ENCODE measurements around the gene AATK. TPM values are rescaled to one million over a fixed set of nuclear protein-coding genes. Genes with fewer than 3 reads are reported as not detected.

The AATK gene
- total RNA-seq, 1 experiment from 2014 or later, result 4.4 TPM

DNA sequence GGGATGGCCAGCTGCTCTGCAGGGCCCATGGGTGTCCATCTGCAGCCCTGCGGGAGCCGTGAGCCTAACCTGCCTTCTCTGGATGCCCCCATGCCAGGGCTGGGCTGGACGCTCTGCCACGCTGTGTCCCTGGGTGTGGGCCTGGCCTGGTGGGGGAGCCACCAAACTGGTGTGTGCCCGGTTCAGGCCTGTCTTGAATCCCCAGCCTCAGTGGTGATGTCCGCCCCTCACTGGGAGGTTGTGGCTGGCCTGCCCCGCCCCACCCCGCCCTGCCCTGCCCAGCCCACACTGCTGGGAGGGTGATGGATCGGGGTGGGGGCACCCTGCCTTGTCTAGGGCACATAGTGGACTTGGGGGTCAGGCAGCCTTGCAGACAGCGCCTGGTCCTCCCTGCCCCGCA lies 50.8 kb downstream of the AATK start:
- Histone ChIP-seq H3K27me3 (ENCODE audit: insufficient read depth, low read length) (no peaks in the 10 kb centered on the region), H3K4me3 (replicated peaks in 1 of 2; ENCODE audit: low read depth in 1 of 2, low read length in 2 of 2) (no peak overlapping the region), H3K36me3 (ENCODE audit: control insufficient read depth in 1 of 2, insufficient read depth in 2 of 2, low read length in 2 of 2) (peaks cover 2 to 5% of the 10 kb centered on the region in 2 experiments; a peak in 1 of 4 replicates), H2AFZ (ENCODE audit: low read depth, low read length, poor library complexity, severe bottlenecking) (no peak overlapping the region), H3K9me2 (ENCODE audit: insufficient read depth) (no peaks in the 10 kb centered on the region), H3K4me1 (ENCODE audit: control insufficient read depth in 1 of 2, insufficient read depth in 2 of 2, low read length in 2 of 2) (peaks cover 10 to 31% of the 10 kb centered on the region in 2 experiments), H3K9ac (ENCODE audit: low read length) (no peak overlapping the region), H3K9me3 (ENCODE audit: control insufficient read depth in 1 of 2, insufficient read depth in 1 of 2, low read depth in 1 of 2, low read length in 2 of 2) (no peaks in the 10 kb centered on the region), H3K27ac (ENCODE audit: low read depth, low read length) (no peak overlapping the region; the same call in 1 of the 2 replicates), H3K79me2 (ENCODE audit: insufficient read depth, low read length) (peaks cover 13% of the 10 kb centered on the region; the same call in 1 of the 2 replicates), H4K20me1 (ENCODE audit: insufficient read depth) (no peaks in the 10 kb centered on the region), H3K4me2 (ENCODE audit: low read length) (no peak overlapping the region)
- no peak for DNase-seq (ENCODE audit: low read depth, low spot score)
- intact Hi-C loops (cut with micrococcal nuclease), result no loop called here
- BruUV-seq (replicated peaks), result no TSS peak
- ATAC-seq, result no peak
- TF ChIP-seq CBX3 (IDR thresholded peaks at IDR 0.05; ENCODE audit: low read depth) (no peak), POLR2A (IDR thresholded peaks at IDR 0.05; ENCODE audit: borderline replicate concordance, extremely low read depth, insufficient read depth, insufficient read length) (no peak), SRF (IDR thresholded peaks at IDR 0.05; ENCODE audit: low read depth) (no peak), EZH2phosphoT487 (IDR thresholded peaks at IDR 0.05; ENCODE audit: borderline replicate concordance) (no peak)
- ChIA-PET RAD21 (ENCODE audit: low non-redundant PET in 1 of 2, low total read pairs in 2 of 2, uncharacterized antibody in 2 of 2, unreplicated experiment in 2 of 2) (no interaction called here), POLR2A (no interaction called here), CTCF (interaction anchor here (1.0 kb wide), 1 partner anchor 18 kb away, joined by 3 read pairs; no protein-coding TSS in a partner anchor)

- CTCF ChIA-PET, result interaction anchor here (1.0 kb wide), 1 partner anchor 17 kb away, joined by 3 read pairs; no protein-coding TSS in a partner anchor
- no peak for ATAC-seq
- Histone ChIP-seq H4K20me1 (ENCODE audit: insufficient read depth) (no peaks in the 10 kb centered on the region), H3K4me1 (ENCODE audit: control insufficient read depth in 1 of 2, insufficient read depth in 2 of 2, low read length in 2 of 2) (peaks cover 10 to 25% of the 10 kb centered on the region in 2 experiments), H2AFZ (ENCODE audit: low read depth, low read length, poor library complexity, severe bottlenecking) (no peak overlapping the region), H3K9ac (ENCODE audit: low read length) (no peak overlapping the region), H3K27me3 (ENCODE audit: insufficient read depth, low read length) (no peaks in the 10 kb centered on the region), H3K4me2 (ENCODE audit: low read length) (no peak overlapping the region), H3K79me2 (ENCODE audit: insufficient read depth, low read length) (peaks cover 13% of the 10 kb centered on the region; the same call in 1 of the 2 replicates), H3K9me3 (ENCODE audit: control insufficient read depth in 1 of 2, insufficient read depth in 1 of 2, low read depth in 1 of 2, low read length in 2 of 2) (no peaks in the 10 kb centered on the region), H3K27ac (ENCODE audit: low read depth, low read length) (no peak overlapping the region), H3K4me3 (replicated peaks in 1 of 2; ENCODE audit: low read depth in 1 of 2, low read length in 2 of 2) (no peak overlapping the region), H3K36me3 (ENCODE audit: control insufficient read depth in 1 of 2, insufficient read depth in 2 of 2, low read length in 2 of 2) (peaks cover 2 to 10% of the 10 kb centered on the region in 2 experiments; a peak in 1 of 4 replicates), H3K9me2 (ENCODE audit: insufficient read depth) (no peaks in the 10 kb centered on the region)
- intact Hi-C loops (cut with micrococcal nuclease), result no loop called here
- RAD21 ChIA-PET (ENCODE audit: low non-redundant PET in 1 of 2, low total read pairs in 2 of 2, uncharacterized antibody in 2 of 2, unreplicated experiment in 2 of 2), result no interaction called here
- POLR2A ChIA-PET, result no interaction called here
- DNase-seq (ENCODE audit: low read depth, low spot score), result no peak
- BruUV-seq (replicated peaks), result no TSS peak
- no peak for TF ChIP-seq ZFX (IDR thresholded peaks at IDR 0.05)
- TF ChIP-seq, protein P1, sequence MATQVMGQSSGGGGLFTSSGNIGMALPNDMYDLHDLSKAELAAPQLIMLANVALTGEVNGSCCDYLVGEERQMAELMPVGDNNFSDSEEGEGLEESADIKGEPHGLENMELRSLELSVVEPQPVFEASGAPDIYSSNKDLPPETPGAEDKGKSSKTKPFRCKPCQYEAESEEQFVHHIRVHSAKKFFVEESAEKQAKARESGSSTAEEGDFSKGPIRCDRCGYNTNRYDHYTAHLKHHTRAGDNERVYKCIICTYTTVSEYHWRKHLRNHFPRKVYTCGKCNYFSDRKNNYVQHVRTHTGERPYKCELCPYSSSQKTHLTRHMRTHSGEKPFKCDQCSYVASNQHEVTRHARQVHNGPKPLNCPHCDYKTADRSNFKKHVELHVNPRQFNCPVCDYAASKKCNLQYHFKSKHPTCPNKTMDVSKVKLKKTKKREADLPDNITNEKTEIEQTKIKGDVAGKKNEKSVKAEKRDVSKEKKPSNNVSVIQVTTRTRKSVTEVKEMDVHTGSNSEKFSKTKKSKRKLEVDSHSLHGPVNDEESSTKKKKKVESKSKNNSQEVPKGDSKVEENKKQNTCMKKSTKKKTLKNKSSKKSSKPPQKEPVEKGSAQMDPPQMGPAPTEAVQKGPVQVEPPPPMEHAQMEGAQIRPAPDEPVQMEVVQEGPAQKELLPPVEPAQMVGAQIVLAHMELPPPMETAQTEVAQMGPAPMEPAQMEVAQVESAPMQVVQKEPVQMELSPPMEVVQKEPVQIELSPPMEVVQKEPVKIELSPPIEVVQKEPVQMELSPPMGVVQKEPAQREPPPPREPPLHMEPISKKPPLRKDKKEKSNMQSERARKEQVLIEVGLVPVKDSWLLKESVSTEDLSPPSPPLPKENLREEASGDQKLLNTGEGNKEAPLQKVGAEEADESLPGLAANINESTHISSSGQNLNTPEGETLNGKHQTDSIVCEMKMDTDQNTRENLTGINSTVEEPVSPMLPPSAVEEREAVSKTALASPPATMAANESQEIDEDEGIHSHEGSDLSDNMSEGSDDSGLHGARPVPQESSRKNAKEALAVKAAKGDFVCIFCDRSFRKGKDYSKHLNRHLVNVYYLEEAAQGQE (IDR thresholded peaks at IDR 0.05; ENCODE audit: low read depth), result no peak
- no peak for TF ChIP-seq RAD21 (IDR thresholded peaks at IDR 0.05; ENCODE audit: low read depth)
- TF ChIP-seq CTCF (IDR thresholded peaks at IDR 0.05 in 2 of 3, conservative IDR thresholded peaks at IDR 0.05 in 1 of 3; ENCODE audit: borderline replicate concordance in 1 of 3, insufficient read depth in 1 of 3, low read depth in 2 of 3, low read length in 2 of 3), result no peak
- no peak for TF ChIP-seq ELF1 (IDR thresholded peaks at IDR 0.05; ENCODE audit: borderline replicate concordance, low read depth)
- TF ChIP-seq SIN3A (IDR thresholded peaks at IDR 0.05; ENCODE audit: low read depth), result no peak
- no peak for TF ChIP-seq POLR2AphosphoS5 (IDR thresholded peaks at IDR 0.05; ENCODE audit: low read depth, low read length)
- TF ChIP-seq EZH2 (IDR thresholded peaks at IDR 0.05), result no peak
- no peak for TF ChIP-seq YY1 (IDR thresholded peaks at IDR 0.05; ENCODE audit: extremely low read depth, insufficient replicate concordance, low read depth, low read length)
- TF ChIP-seq CEBPB (IDR thresholded peaks at IDR 0.05; ENCODE audit: low read depth), result no peak
- no peak for TF ChIP-seq EZH2phosphoT487 (IDR thresholded peaks at IDR 0.05; ENCODE audit: borderline replicate concordance)
- TF ChIP-seq SRF (IDR thresholded peaks at IDR 0.05; ENCODE audit: low read depth), result no peak
Observed at GRCh38 chr17:81114351-81115093, 51.5 kb downstream of the AATK start.

Measured in HCT116 (cell line).